ENCODE results near the gene CEP104.

Gene CEP104

GRCh38 chr1:3790952-3791351, 66.1 kb downstream of the CEP104 start:
- no peak for DNase-seq

- DNase-seq: no peak
Observed at GRCh38 chr1:3790500-3790923, 66.5 kb downstream of the CEP104 start.

- no peak for DNase-seq
Observed at GRCh38 chr1:3789421-3790300, 67.3 kb downstream of the CEP104 start.

- DNase-seq: no peak
Observed at GRCh38 chr1:3788756-3789420, 68.1 kb downstream of the CEP104 start.

GRCh38 chr1:3787745-3788605, 69.0 kb downstream of the CEP104 start:
- DNase-seq: no peak

GRCh38 chr1:3787349-3787715, 69.7 kb downstream of the CEP104 start:
- no peak for DNase-seq

- no peak for DNase-seq
Observed at GRCh38 chr1:3786468-3787348, 70.3 kb downstream of the CEP104 start.

GRCh38 chr1:3785456-3786157, 71.4 kb downstream of the CEP104 start:
- DNase-seq: no peak

- DNase-seq: no peak
Observed at GRCh38 chr1:3785045-3785444, 72.0 kb downstream of the CEP104 start.

- no peak for DNase-seq
Observed at GRCh38 chr1:3783651-3784474, 73.1 kb downstream of the CEP104 start.

- DNase-seq: no peak
Observed at GRCh38 chr1:3780901-3781300, 76.1 kb downstream of the CEP104 start.

GRCh38 chr1:3779912-3780416, 77.0 kb downstream of the CEP104 start:
- no peak for DNase-seq

GRCh38 chr1:3779265-3779911, 77.6 kb downstream of the CEP104 start:
- no peak for DNase-seq

- no peak for DNase-seq
Observed at GRCh38 chr1:3778590-3779264, 78.3 kb downstream of the CEP104 start.

GRCh38 chr1:3777647-3778589, 79.1 kb downstream of the CEP104 start:
- no peak for DNase-seq

GRCh38 chr1:3777078-3777547, 79.9 kb downstream of the CEP104 start:
- DNase-seq: no peak

GRCh38 chr1:3776231-3776961, 80.6 kb downstream of the CEP104 start:
- DNase-seq: no peak

Data from right forelimb (tissue), 1 donor.